Lung (tissue), 12 donors: ENCODE results near the gene DCLK1. TPM values are rescaled to one million over a fixed set of nuclear protein-coding genes. Genes with fewer than 3 reads are reported as not detected.

Experiments
- ATAC-seq: fragments of 200-7000 bp; cut with Tn5 transposase; one replicate; pipeline ENCODE4 v1.9.1; 2020; ENCODE audit warnings: moderate number of reproducible peaks; ENCODE audit not compliant: insufficient read depth, low FRiP score
- DNase-seq, 3 donors: peaks; one replicate each; pipeline ENCODE4 v3.0.0-alpha.2; 2013 to 2017
- H3K27ac ChIP-seq, 2 donors: one replicate each; pipeline ENCODE4 v1.5.1; 2013; ENCODE audit warnings: mild to moderate bottlenecking in 2 of 2, moderate library complexity in 2 of 2, control low read depth in 1 of 2, inconsistent platforms in 1 of 2, low read depth in 1 of 2, low read length in 1 of 2
- H3K27me3 ChIP-seq, 3 donors: one replicate each; pipeline ENCODE4 v1.5.1; 2013; ENCODE audit warnings: low read length in 2 of 3; ENCODE audit not compliant: control insufficient read depth in 3 of 3, insufficient read depth in 3 of 3
- H3K36me3 ChIP-seq, 4 donors: one replicate each; pipeline ENCODE4 v1.5.1; 2013; ENCODE audit warnings: low read length in 4 of 4, mild to moderate bottlenecking in 1 of 4, moderate library complexity in 1 of 4; ENCODE audit not compliant: control insufficient read depth in 4 of 4, insufficient read depth in 4 of 4
- H3K4me1 ChIP-seq, 5 donors: one replicate each; pipeline ENCODE4 v1.5.1; 2013; ENCODE audit warnings: low read length in 5 of 5, mild to moderate bottlenecking in 2 of 5, moderate library complexity in 1 of 5; ENCODE audit not compliant: control insufficient read depth in 5 of 5, insufficient read depth in 5 of 5
- H3K4me3 ChIP-seq: one replicate; pipeline ENCODE4 v1.5.1; 2013; ENCODE audit warnings: mild to moderate bottlenecking, control low read depth, moderate library complexity
- H3K9ac ChIP-seq, 2 donors: one replicate each; pipeline ENCODE4 v1.5.1; 2013; ENCODE audit warnings: low read length in 2 of 2, control low read depth in 1 of 2; ENCODE audit not compliant: insufficient read depth in 1 of 2
- H3K9me3 ChIP-seq, 4 donors: one replicate each; pipeline ENCODE4 v1.5.1; 2013; ENCODE audit warnings: low read length in 3 of 4, mild to moderate bottlenecking in 1 of 4, moderate library complexity in 1 of 4; ENCODE audit not compliant: control insufficient read depth in 4 of 4, insufficient read depth in 3 of 4
- WGBS, 2 donors: extraction: QIAGEN DNeasy Blood & Tissue Kit; methylation state at CpG; one replicate each; pipeline ENCODE4 v1.1.7; 2013; 5-methylcytosine and 5-hydroxymethylcytosine counted together
- polyA plus RNA-seq, 2 donors: library from polyadenylated mRNA; stranded (reverse); fragments of 200-250 nt; gene quantifications; one replicate each; pipeline ENCODE4 v1.2.1, GENCODE V29; 2013
- total RNA-seq, 2 donors: library from RNA; depleted of rRNA in 1 of 2; stranded (reverse); fragments of >200 nt in 1 of 2; gene quantifications; one replicate each; pipeline ENCODE4 v1.2.1, GENCODE V29; 2014 to 2021
- TF ChIP-seq, protein P1 (sequence below): IDR thresholded peaks from 2 replicates; pipeline ENCODE4 v1.5.1; 2012; ENCODE audit warnings: mild to moderate bottlenecking; ENCODE audit errors: control extremely low read depth, extremely low read depth
- donor health status: control.
- donor health status: control.
- donor health status: Bipolar disorder and iron deficiency.
- donor health status: healthy.
- donor health status: DM: yes; HTN: yes; CAD: no.

DCLK1 gene
- total and polyA plus RNA-seq, 4 donors, result 1.2 to 23.5 (median 7.0) TPM

DNA sequence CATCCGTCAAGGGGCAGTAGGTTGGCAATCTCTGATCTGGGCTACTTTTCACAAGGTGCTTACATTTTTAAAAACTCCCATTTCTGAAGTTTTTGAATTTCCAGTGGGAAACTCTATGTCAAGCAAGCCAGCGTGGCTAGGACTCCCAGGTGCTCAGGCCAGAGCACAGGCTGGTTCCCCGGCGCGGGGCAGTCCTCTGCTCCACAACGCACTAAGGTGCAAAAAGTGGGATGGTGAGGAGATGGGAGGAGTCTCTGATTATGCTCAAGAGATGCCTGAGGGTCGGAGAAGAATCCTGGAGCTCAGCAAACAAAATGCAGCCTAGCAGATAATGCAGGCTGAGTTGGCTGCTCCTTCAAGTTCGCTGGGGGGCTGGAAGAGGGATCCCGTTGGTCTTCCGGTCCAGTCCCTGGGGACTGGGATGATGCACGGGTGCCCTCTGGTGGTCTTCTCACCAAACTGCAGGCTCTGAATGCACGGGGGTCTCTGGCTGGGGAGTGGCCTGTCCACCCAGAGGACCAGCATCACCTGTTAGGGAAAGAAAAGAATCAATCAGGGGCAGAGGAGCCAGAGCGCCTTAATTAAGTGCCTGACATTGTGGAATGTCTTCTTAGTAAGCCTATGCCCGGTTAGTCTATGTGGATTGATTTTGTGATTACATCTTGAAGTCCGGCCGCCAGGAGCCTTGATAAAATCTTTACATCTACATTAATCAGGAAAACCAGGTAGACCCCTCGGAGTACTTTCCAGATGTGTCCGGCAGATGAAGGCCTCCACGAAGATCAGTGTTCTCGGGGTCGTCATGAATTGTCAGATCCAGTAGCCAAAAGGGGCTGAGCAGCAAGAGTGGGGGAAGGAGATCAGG, 410.3 kb downstream of the DCLK1 start:
- H3K27me3 ChIP-seq, result no peaks in the 10 kb centered on the region
- DNase-seq, result peak; percentile 81
- TF ChIP-seq, protein P1, sequence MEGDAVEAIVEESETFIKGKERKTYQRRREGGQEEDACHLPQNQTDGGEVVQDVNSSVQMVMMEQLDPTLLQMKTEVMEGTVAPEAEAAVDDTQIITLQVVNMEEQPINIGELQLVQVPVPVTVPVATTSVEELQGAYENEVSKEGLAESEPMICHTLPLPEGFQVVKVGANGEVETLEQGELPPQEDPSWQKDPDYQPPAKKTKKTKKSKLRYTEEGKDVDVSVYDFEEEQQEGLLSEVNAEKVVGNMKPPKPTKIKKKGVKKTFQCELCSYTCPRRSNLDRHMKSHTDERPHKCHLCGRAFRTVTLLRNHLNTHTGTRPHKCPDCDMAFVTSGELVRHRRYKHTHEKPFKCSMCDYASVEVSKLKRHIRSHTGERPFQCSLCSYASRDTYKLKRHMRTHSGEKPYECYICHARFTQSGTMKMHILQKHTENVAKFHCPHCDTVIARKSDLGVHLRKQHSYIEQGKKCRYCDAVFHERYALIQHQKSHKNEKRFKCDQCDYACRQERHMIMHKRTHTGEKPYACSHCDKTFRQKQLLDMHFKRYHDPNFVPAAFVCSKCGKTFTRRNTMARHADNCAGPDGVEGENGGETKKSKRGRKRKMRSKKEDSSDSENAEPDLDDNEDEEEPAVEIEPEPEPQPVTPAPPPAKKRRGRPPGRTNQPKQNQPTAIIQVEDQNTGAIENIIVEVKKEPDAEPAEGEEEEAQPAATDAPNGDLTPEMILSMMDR, result peak; percentile 46
- H3K4me3 ChIP-seq, result no peak overlapping the region
- no peak overlapping the region for H3K27ac ChIP-seq
- no peaks in the 10 kb centered on the region for H3K36me3 ChIP-seq
- H3K9me3 ChIP-seq, result peaks cover 0 to 2% (median 0%) of the 10 kb centered on the region in 4 donors
- peak; percentile 43 for ATAC-seq
- no peak overlapping the region for H3K9ac ChIP-seq
- peaks cover 0 to 38% (median 5%) of the 10 kb centered on the region in 5 donors for H3K4me1 ChIP-seq
- 35 to 36% methylated on average over 21 of the region's 21 CpGs for WGBS, 2 donors

DNA sequence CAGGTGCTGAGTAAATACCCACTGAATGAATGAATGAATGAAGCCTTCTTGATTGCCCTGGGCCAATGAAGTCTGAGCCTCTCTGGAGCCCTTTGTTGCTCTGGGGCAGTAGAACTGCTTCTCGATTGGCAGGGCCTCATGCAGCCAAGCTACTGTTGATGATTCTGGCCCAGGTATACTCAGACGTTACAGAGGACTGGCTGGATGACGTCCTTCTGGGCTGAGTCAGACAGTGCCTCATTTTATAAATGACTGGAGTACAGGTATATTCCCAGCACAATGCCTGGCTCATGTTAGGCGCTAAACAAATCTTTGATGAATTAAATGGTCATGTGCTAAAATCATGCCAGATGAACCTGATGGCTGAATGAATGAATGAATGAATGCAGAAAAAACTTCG, 410.9 kb downstream of the DCLK1 start:
- no peak overlapping the region for H3K27ac ChIP-seq
- H3K4me3 ChIP-seq, result no peak overlapping the region
- H3K9ac ChIP-seq, result no peak overlapping the region
- H3K4me1 ChIP-seq, result peaks cover 0 to 43% (median 5%) of the 10 kb centered on the region in 5 donors
- DNase-seq, result no peak
- 77 to 88% methylated on average over 5 of the region's 5 CpGs for WGBS, 2 donors
- no peak for ATAC-seq
- H3K36me3 ChIP-seq, result no peaks in the 10 kb centered on the region
- TF ChIP-seq, protein P1, result no peak
- no peaks in the 10 kb centered on the region for H3K27me3 ChIP-seq
- H3K9me3 ChIP-seq, result peaks cover 0 to 2% (median 0%) of the 10 kb centered on the region in 4 donors

Other genes with a start within 250 kb of the DCLK1 start
- gene SOHLH2, start 83.2 kb upstream of the DCLK1 start, total RNA-seq, result under 1 TPM; 0.11 to 0.28 TPM
- gene SOHLH2, start 83.2 kb upstream of the DCLK1 start, polyA plus RNA-seq, result under 1 TPM; 0.04 to 0.05 TPM
- gene CCDC169, start 166.4 kb upstream of the DCLK1 start, total RNA-seq, result 1 to 10 TPM; 1.4 to 3.4 TPM
- under 1 TPM; 0.14 to 0.18 TPM for gene CCDC169, start 166.4 kb upstream of the DCLK1 start, polyA plus RNA-seq
- 10 to 100 TPM; 52.9 to 84.7 TPM for gene SPART, start 215.0 kb upstream of the DCLK1 start, total RNA-seq
- 10 to 100 TPM; 28.0 to 38.9 TPM for gene SPART, start 215.0 kb upstream of the DCLK1 start, polyA plus RNA-seq